Fibroblast of pulmonary artery (primary cell): ENCODE data around the gene EIF6.

Source experiments
- DNase-seq: peaks from one replicate; pipeline ENCODE4 v3.0.0-alpha.2; 2010; ENCODE audit warnings: low read depth
- H3K4me3 ChIP-seq: replicated peaks from 2 replicates; pipeline ENCODE4 v1.5.1; 2011; ENCODE audit warnings: low read depth, mild to moderate bottlenecking, control low read depth, low read length, moderate library complexity
- CTCF ChIP-seq: IDR thresholded peaks from 2 replicates; pipeline ENCODE4 v1.5.1; 2011; ENCODE audit warnings: mild to moderate bottlenecking, control low read depth, low read length, inconsistent platforms; ENCODE audit errors: missing control alignments

The EIF6 gene

GRCh38 chr20:35293303-35294292 is 9.0 kb upstream of the EIF6 start:
- DNase-seq = no peak
- H3K4me3 ChIP-seq = no peak overlapping the region
- TF ChIP-seq CTCF = no peak

- no peak for TF ChIP-seq CTCF
- no peak for DNase-seq
- H3K4me3 ChIP-seq = no peak overlapping the region
Observed at GRCh38 chr20:35292504-35293285, 8.1 kb upstream of the EIF6 start.

GRCh38 chr20:35291654-35292503 is 7.3 kb upstream of the EIF6 start, which contains the start of gene FAM83C:
Gene FAM83C (minus strand): TSS chr20:35292425. CDS start chr20:35292304, 121 bp downstream.
- no peak for TF ChIP-seq CTCF
- no peak for DNase-seq
- H3K4me3 ChIP-seq = no peak within 1 kb of the TSS

GRCh38 chr20:35290887-35291417 is 6.4 kb upstream of the EIF6 start:
- no peak for TF ChIP-seq CTCF
- H3K4me3 ChIP-seq = no peak overlapping the region
- DNase-seq = no peak

- H3K4me3 ChIP-seq = no peak overlapping the region
- no peak for TF ChIP-seq CTCF
- no peak for DNase-seq
Observed at GRCh38 chr20:35290186-35290886, 5.8 kb upstream of the EIF6 start.
